Kidney epithelial cell (primary cell): ENCODE data around the gene RBM27. TPM values are rescaled to one million over a fixed set of nuclear protein-coding genes. Genes with fewer than 3 reads are reported as not detected.

Experiments used
- DNase-seq: peaks from one replicate; pipeline ENCODE4 v3.0.0-alpha.2; 2010; ENCODE audit warnings: low read depth
- H3K27me3 ChIP-seq: 2 replicates; pipeline ENCODE4 v1.6.0; 2011; ENCODE audit warnings: low read length; ENCODE audit not compliant: control insufficient read depth, insufficient read depth
- H3K36me3 ChIP-seq: 2 replicates; pipeline ENCODE4 v1.5.1; 2011; ENCODE audit warnings: low read length; ENCODE audit not compliant: control insufficient read depth, insufficient read depth
- H3K4me3 ChIP-seq: 2 replicates; pipeline ENCODE4 v1.5.1; 2011; ENCODE audit warnings: low read depth, mild to moderate bottlenecking, control low read depth, low read length
- total RNA-seq: library from RNA; depleted of rRNA; stranded (reverse); fragments of >200 nt; gene quantifications from 2 replicates; pipeline ENCODE4 v1.2.3, GENCODE V29; 2015
- TF ChIP-seq, protein P1 (sequence below): IDR thresholded peaks from 2 replicates; pipeline ENCODE4 v1.5.1; 2011; ENCODE audit warnings: mild to moderate bottlenecking, moderate library complexity, low read length, control low read depth, inconsistent platforms; ENCODE audit not compliant: insufficient read depth, poor library complexity, severe bottlenecking

Gene RBM27
- total RNA-seq, 1 donor from 2014 or later = 14.6 TPM

DNA sequence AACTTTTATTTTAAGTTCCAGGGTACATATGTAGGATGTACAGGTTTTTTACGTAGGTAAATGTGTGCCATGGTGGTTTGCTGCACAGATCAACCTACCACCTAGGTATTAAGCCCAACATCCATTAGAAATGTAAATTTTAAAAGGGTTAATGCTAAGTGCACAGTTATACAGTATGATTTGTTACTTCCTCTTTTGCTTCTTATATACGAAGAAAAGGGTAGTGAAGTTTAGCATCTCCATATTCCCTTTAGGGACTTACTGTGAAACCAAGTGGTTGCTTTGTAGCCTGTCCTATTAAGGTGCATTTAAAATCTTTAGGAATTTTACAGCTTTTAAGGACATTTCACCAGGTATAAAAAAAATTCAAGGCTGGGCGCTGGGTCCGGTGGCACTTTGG lies 46.4 kb downstream of the RBM27 start:
- Histone ChIP-seq H3K4me3 (no peak overlapping the region), H3K27me3 (no peaks in the 10 kb centered on the region), H3K36me3 (no peaks in the 10 kb centered on the region)
- TF ChIP-seq, protein P1, sequence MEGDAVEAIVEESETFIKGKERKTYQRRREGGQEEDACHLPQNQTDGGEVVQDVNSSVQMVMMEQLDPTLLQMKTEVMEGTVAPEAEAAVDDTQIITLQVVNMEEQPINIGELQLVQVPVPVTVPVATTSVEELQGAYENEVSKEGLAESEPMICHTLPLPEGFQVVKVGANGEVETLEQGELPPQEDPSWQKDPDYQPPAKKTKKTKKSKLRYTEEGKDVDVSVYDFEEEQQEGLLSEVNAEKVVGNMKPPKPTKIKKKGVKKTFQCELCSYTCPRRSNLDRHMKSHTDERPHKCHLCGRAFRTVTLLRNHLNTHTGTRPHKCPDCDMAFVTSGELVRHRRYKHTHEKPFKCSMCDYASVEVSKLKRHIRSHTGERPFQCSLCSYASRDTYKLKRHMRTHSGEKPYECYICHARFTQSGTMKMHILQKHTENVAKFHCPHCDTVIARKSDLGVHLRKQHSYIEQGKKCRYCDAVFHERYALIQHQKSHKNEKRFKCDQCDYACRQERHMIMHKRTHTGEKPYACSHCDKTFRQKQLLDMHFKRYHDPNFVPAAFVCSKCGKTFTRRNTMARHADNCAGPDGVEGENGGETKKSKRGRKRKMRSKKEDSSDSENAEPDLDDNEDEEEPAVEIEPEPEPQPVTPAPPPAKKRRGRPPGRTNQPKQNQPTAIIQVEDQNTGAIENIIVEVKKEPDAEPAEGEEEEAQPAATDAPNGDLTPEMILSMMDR = no peak
- DNase-seq = no peak

Other genes starting within 250 kb of the RBM27 start
- gene PLAC8L1, start 98.0 kb upstream of the RBM27 start, total RNA-seq = not detected in 2 replicates
- gene LARS1, start 21.0 kb upstream of the RBM27 start, total RNA-seq = 115 and 134 TPM in 2 replicates
- not detected in 2 replicates for gene POU4F3, start 135.2 kb downstream of the RBM27 start, total RNA-seq
- gene TCERG1, start 243.7 kb downstream of the RBM27 start, total RNA-seq = 50.1 and 55.0 TPM in 2 replicates